PC-3 (cell line): ENCODE results near the gene KRTDAP. TPM values are rescaled to one million over a fixed set of nuclear protein-coding genes. Genes with fewer than 3 reads are reported as not detected.

ENCODE experiments used
- ATAC-seq: fragments of 200-7000 bp; cut with Tn5 transposase; 2 replicates; pipeline ENCODE4 v1.9.1; 2020; ENCODE audit warnings: mild to moderate bottlenecking, moderate library complexity
- BruUV-seq: library from RNA; stranded (reverse); fragments of 400-500 nt; replicated peaks from 2 replicates; lab custom pipeline; 2021; lab: Mats Ljungman, UMichigan
- CTCF ChIA-PET: fragments of 300-600 bp; sonication (Branson Sonifier 250); formaldehyde crosslinking; loops from one replicate; lab custom pipeline; 2022; ENCODE audit warnings: antibody characterized with exemption; lab: Charles Lee
- POLR2A ChIA-PET: fragments of 300-600 bp; sonication (Branson Sonifier 250); formaldehyde crosslinking; loops from one replicate; lab custom pipeline; 2022; ENCODE audit warnings: antibody characterized with exemption; ENCODE audit not compliant: unreplicated experiment; lab: Charles Lee
- DNase-seq: peaks from one replicate; pipeline ENCODE4 v3.0.0-alpha.2; 2015
- H2AFZ ChIP-seq: fragments of 300-600 bp; sonication (generic); 2 replicates; pipeline ENCODE4 v1.6.0; 2016; ENCODE audit warnings: antibody characterized with exemption, low read length
- H3F3A ChIP-seq: fragments of 300-600 bp; sonication (generic); one replicate; pipeline ENCODE4 v1.6.0; 2017; ENCODE audit warnings: antibody characterized with exemption, low read length, control low read depth, mild to moderate bottlenecking; ENCODE audit not compliant: unreplicated experiment
- H3K27ac ChIP-seq: fragments of 300-600 bp; sonication (generic); 2 replicates; pipeline ENCODE4 v1.5.1; 2016; ENCODE audit warnings: mild to moderate bottlenecking, low read length
- H3K27me3 ChIP-seq: fragments of 300-600 bp; sonication (generic); 2 replicates; pipeline ENCODE4 v1.6.1; 2016; ENCODE audit warnings: low read length, mixed read lengths
- H3K36me3 ChIP-seq: fragments of 300-600 bp; sonication (generic); 2 replicates; pipeline ENCODE4 v1.6.1; 2016; ENCODE audit warnings: low read depth, mixed run types, low read length, mixed read lengths
- H3K4me1 ChIP-seq: fragments of 300-600 bp; sonication (generic); 2 replicates; pipeline ENCODE4 v1.5.1; 2016; ENCODE audit warnings: low read length; ENCODE audit not compliant: insufficient read depth
- H3K4me2 ChIP-seq: fragments of 300-600 bp; sonication (generic); 2 replicates; pipeline ENCODE4 v1.6.0; 2016; ENCODE audit warnings: low read length
- H3K4me3 ChIP-seq: fragments of 300-600 bp; sonication (generic); 2 replicates; pipeline ENCODE4 v1.5.1; 2016; ENCODE audit warnings: mild to moderate bottlenecking, low read length, mixed read lengths
- H3K79me2 ChIP-seq: fragments of 300-600 bp; sonication (generic); 2 replicates; pipeline ENCODE4 v1.6.1; 2017; ENCODE audit warnings: low read length, mixed read lengths
- H3K9ac ChIP-seq: fragments of 300-600 bp; sonication (generic); 2 replicates; pipeline ENCODE4 v1.6.0; 2016; ENCODE audit warnings: mild to moderate bottlenecking, low read length
- H3K9me2 ChIP-seq: fragments of 300-600 bp; sonication (generic); replicated peaks from 2 replicates; pipeline ENCODE4 v1.6.1; 2016; ENCODE audit warnings: mixed run types, low read length, mixed read lengths
- H3K9me3 ChIP-seq: fragments of 300-600 bp; sonication (generic); 2 replicates; pipeline ENCODE4 v1.6.1; 2016; ENCODE audit warnings: low read length, mixed read lengths
- H4K20me1 ChIP-seq: fragments of 300-600 bp; sonication (generic); 2 replicates; pipeline ENCODE4 v1.6.1; 2016; ENCODE audit warnings: low read length, mixed read lengths
- EZH2 ChIP-seq: fragments of 300-600 bp; sonication (generic); IDR thresholded peaks from one replicate; pipeline ENCODE4 v1.6.1; 2017; ENCODE audit warnings: antibody characterized with exemption, mild to moderate bottlenecking, low read length; ENCODE audit not compliant: unreplicated experiment
- EZH2phosphoT487 ChIP-seq: fragments of 300-600 bp; sonication (generic); IDR thresholded peaks from 2 replicates; pipeline ENCODE4 v1.6.1; 2018; ENCODE audit warnings: mild to moderate bottlenecking, antibody characterized with exemption, low read length, borderline replicate concordance
- intact Hi-C: fragments of 100-400 bp; cut with micrococcal nuclease; formaldehyde crosslinking; loops from 2 replicates; pipeline ENCODE4 v1.9.0; 2023
- total RNA-seq: library from RNA; depleted of rRNA; stranded (reverse); fragments of >200 nt; gene quantifications from 2 replicates; pipeline ENCODE4 v1.2.3, GENCODE V29; 2014
- TF ChIP-seq, protein P1 (sequence below): fragments of 300-600 bp; sonication (generic); conservative IDR thresholded peaks from 2 replicates; pipeline ENCODE4 v1.5.1; 2017; ENCODE audit warnings: antibody characterized with exemption, low read depth, mild to moderate bottlenecking, low read length

KRTDAP gene
- total RNA-seq, 1 experiment from 2014 or later, result not detected

DNA sequence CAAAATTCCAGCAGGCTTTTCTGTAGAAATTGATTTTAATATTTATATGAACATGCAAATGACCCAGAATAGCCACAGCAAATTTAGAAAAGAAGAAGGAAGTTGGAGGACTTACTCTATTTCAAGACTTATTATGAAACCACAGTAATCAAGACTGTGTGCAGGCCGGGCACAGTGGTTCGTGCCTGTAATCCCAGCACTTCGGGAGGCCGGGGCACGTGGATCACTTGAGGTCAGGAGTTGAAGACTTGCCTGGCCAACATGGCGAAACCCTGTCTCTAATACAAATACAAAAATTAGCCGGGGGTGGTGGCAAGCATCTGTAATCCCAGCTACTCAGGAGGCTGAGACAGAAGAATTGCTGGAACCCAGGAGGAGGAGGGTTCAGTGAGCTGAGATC, 48.2 kb downstream of the KRTDAP start:
- Histone ChIP-seq H3K4me2 (no peak overlapping the region), H2AFZ (no peak overlapping the region), H3K27ac (no peak overlapping the region), H3K27me3 (peaks cover 6% of the 10 kb centered on the region; the same call in 1 of the 2 replicates), H4K20me1 (no peaks in the 10 kb centered on the region), H3K4me1 (peaks cover 2% of the 10 kb centered on the region), H3K36me3 (no peaks in the 10 kb centered on the region), H3K4me3 (no peak overlapping the region), H3K9me3 (no peaks in the 10 kb centered on the region), H3F3A (no peaks in the 10 kb centered on the region), H3K79me2 (no peaks in the 10 kb centered on the region), H3K9me2 (no peaks in the 10 kb centered on the region), H3K9ac (no peak overlapping the region)
- DNase-seq (no peak), ATAC-seq (no peak)
- POLR2A ChIA-PET, result no interaction called here
- TF ChIP-seq, protein P1, sequence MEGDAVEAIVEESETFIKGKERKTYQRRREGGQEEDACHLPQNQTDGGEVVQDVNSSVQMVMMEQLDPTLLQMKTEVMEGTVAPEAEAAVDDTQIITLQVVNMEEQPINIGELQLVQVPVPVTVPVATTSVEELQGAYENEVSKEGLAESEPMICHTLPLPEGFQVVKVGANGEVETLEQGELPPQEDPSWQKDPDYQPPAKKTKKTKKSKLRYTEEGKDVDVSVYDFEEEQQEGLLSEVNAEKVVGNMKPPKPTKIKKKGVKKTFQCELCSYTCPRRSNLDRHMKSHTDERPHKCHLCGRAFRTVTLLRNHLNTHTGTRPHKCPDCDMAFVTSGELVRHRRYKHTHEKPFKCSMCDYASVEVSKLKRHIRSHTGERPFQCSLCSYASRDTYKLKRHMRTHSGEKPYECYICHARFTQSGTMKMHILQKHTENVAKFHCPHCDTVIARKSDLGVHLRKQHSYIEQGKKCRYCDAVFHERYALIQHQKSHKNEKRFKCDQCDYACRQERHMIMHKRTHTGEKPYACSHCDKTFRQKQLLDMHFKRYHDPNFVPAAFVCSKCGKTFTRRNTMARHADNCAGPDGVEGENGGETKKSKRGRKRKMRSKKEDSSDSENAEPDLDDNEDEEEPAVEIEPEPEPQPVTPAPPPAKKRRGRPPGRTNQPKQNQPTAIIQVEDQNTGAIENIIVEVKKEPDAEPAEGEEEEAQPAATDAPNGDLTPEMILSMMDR, result no peak
- TF ChIP-seq EZH2phosphoT487 (no peak), EZH2 (no peak)
- intact Hi-C loops, result no loop called here
- CTCF ChIA-PET, result no interaction called here
- no TSS peak for BruUV-seq

DNA sequence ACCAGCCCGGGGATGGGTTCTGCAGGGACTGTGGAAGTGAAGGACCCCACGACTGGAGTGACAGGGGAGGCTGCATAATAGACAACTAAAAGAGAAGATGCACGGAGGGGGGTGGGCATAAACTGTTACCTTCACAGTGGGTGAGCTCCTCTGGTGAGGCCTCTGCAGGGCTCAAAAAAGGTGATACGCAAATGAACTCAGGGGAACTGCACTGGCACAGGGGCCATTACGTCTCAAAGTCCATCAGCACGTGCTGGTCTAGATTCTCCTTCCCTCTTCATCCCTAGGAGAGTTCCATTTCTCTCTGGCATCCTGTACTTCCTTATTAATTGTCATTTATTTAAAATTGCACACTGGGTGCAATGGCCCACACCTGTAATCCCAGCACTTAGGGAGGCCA, 50.3 kb downstream of the KRTDAP start:
- CTCF ChIA-PET, result no interaction called here

DNA sequence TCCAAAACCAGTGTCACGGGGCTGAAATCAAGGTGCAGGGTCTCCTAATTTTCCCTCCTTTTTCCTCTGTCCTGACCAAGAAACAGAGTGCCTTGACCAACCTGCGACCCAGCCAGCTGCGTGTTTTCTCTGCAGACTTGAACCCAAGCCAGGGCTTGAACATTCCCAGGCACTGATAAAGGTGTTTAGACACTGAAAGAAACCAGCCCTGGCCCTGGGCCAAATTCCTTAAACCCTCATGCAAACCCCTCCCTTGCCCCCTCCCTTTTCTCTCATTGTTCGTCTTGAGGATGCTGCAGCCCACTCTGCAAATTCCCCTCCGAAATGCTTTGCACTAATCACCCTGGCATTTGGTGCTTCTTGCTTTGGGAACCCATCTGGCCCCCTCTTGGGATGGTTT, 51.7 kb downstream of the KRTDAP start:
- Histone ChIP-seq H3K9me2 (no peaks in the 10 kb centered on the region), H3K36me3 (no peaks in the 10 kb centered on the region), H3K4me2 (no peak overlapping the region), H2AFZ (no peak overlapping the region), H3K4me3 (no peak overlapping the region), H4K20me1 (no peaks in the 10 kb centered on the region), H3K9ac (no peak overlapping the region), H3K4me1 (peaks cover 9% of the 10 kb centered on the region), H3K79me2 (no peaks in the 10 kb centered on the region), H3F3A (no peaks in the 10 kb centered on the region), H3K27ac (no peak overlapping the region), H3K9me3 (no peaks in the 10 kb centered on the region), H3K27me3 (peaks cover 7% of the 10 kb centered on the region; the same call in 1 of the 2 replicates)
- ChIA-PET CTCF (no interaction called here), POLR2A (no interaction called here)
- DNase-seq, result no peak
- no peak for ATAC-seq
- TF ChIP-seq EZH2phosphoT487, result no peak
- intact Hi-C loops, result no loop called here
- BruUV-seq, result no TSS peak

More for the DNA sequence above, 50.3 kb downstream of the KRTDAP start:
- ATAC-seq (no peak), DNase-seq (no peak)
- BruUV-seq, result no TSS peak
- H3F3A ChIP-seq, result no peaks in the 10 kb centered on the region
- no peak overlapping the region for H3K9ac ChIP-seq
- no peak overlapping the region for H3K27ac ChIP-seq
- intact Hi-C loops, result no loop called here
- POLR2A ChIA-PET, result no interaction called here
- TF ChIP-seq EZH2phosphoT487 (no peak), EZH2 (no peak)
- TF ChIP-seq, protein P1, result no peak
- H3K4me3 ChIP-seq, result no peak overlapping the region
- no peaks in the 10 kb centered on the region for H3K79me2 ChIP-seq
- H3K27me3 ChIP-seq, result no peaks in the 10 kb centered on the region
- no peaks in the 10 kb centered on the region for H3K36me3 ChIP-seq
- no peaks in the 10 kb centered on the region for H3K9me3 ChIP-seq
- H2AFZ ChIP-seq, result no peak overlapping the region
- peaks cover 9% of the 10 kb centered on the region for H3K4me1 ChIP-seq
- H3K9me2 ChIP-seq, result no peaks in the 10 kb centered on the region
- H4K20me1 ChIP-seq, result no peaks in the 10 kb centered on the region
- no peak overlapping the region for H3K4me2 ChIP-seq
